Measurements from ENCODE around the gene PLLP.
"Not testable (repeated sequence)": the region's sequence is repeated elsewhere in the genome, so short reads cannot be mapped to it uniquely, and the experiment has no call there.

Gene PLLP

GRCh38 chr16:57271063-57271345 lies 13.5 kb downstream of the PLLP start:
- no peak for DNase-seq

DNA sequence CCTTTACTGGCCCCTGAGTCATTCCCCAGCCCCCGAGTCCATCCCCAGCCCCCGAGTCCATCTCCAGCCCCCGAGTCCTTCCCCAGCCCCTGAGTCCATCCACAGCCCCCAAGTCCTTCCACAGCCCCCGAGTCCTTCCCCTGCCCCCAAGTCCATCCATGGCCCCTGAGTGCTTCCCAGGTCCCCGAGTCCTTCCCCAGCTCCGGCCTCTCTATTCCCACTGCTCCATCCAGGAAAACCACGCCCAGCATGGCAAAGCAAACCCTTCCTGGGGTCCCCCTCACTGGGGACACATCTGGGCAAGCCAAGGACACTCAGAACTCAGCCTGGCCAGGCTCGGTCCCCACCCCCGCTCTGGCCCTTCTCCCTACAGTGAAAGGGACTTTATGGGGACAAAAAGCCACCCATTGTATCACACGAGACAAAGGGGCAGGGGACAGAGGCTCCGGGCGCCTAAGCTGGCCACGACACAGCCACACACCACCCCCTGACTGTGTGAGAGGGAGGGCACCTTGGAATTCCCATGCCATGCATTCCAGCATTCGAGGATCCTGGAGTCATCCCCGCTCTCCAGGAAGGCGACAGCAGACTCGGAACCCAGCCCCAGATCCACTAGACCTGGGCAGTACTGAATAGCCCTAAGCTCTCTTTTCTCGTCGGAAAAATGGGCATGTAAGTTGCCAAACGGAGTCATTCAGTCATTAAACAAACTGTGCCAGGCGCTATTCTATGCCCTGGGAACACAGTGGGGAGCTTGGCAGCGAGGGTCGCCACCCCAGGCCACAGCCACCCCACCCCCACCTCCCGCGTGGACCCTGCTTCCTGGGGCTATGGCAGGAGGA lies 14.0 kb downstream of the PLLP start:
- DNase-seq = no peak

DNA sequence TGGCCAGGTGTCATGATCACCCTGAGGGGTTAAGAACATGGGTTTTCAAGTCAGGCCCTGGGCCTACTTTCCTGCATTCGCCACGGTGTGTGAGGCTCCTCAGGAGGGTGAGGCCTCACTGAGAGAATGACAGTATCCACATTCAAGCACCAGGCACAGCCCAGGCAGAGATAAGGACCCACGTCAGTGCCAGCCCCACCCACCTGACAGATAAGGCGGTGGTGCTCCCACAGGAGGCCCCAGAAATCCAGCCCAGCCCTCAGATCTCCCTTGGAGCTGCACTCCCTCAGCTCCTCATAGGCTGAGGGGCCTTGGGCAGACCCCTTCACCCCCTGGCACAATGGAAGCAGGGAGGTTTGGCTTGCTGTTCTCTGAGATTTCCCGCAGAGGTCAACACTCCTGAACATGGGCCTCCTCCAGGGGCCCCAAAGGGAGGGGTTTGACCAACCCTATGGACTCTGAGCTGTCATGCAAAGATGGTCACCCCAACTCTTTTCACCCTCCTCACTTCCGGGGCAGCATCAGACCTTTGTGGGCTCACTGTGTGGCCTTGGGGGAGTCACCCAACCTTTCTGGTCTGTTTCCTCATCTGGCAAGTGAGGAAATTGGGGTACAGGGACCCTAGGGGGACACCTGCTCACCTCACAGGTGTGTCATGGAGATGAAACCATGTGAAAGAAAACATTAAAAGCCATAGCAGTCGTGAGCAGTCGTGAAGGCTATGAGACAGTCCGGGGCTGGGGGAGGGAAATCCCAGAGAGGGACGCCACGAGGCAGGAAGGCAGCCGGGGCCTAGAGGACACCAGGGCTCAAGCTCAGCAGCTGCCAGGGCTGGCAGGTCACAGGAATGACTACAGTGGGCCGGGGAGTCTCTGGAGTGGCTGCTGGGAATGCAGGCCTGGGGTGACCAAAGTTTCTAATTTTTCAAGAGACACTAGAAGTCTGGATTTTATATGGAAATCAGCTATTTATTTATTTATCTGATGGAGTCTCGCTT lies 15.4 kb downstream of the PLLP start:
- no peak for DNase-seq

GRCh38 chr16:57267343-57267742 lies 17.1 kb downstream of the PLLP start:
- DNase-seq = not testable (repeated sequence)

GRCh38 chr16:57266531-57267260 lies 17.8 kb downstream of the PLLP start:
- peak; percentile 1 for DNase-seq

- DNase-seq = peak; percentile 32
Measured at GRCh38 chr16:57265850-57266530, 18.5 kb downstream of the PLLP start.

DNA sequence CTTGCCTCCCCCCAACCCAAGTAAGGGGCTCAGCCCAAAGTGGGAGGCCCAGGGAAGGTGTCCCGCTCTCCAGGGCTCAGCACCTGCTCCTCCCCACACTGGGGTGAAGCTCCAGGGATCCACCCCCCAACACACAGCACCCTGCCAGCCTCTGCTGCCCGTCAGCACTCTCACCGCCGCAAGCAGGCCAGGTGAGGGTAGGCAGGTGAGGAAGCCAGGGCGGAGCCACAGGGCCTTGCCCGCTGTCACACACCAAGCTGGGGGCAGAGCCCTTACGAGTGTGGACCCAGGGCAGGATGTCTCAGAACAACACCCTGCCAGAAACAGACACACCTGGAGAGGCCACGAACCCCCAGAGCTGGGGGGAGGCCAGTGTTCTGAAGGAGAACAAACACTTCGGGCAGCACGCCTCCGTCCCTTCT lies 19.5 kb downstream of the PLLP start:
- no peak for DNase-seq

- no peak for DNase-seq
Measured at GRCh38 chr16:57264381-57264780, 20.1 kb downstream of the PLLP start.

DNA sequence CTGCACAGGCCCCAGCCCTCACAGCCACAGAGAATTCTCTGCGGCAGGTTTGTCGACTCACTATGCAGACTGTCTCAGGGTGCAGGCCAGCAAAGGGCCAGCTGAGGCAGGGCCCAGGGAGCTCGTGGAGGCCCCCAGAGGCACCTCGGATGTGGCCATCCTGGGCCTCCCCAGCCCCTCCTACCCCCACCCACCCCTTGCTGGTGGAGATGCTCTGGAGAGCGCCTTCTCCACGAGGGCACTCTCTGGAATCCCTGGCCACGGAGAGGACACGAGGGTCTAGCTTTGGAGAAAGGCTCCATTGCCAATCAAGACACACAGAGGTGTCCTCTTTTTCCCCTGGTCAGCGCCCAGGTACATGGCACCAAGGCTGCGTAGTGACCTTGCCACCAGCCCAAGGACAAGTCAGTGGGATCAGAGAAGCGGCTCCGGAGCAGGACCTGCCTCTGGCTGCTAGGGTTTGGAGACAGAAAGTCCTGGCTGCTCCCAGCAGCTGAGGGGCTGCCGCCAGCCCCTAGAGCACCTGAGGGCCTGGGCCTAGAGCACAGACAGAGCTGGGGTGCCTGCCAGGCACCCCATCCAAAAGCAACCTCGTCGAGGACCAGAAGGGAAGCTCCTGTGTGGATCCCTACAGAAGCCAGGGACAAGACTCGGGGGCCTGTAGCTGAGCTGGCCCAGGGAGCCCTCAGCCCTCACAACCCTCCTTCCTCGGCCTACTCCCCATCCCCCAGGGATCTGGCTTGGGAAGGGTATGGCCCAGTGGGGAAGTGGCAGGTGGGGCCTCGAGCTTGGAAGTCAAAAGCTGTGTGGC lies 20.7 kb downstream of the PLLP start:
- DNase-seq = no peak

GRCh38 chr16:57262841-57263540 lies 21.5 kb downstream of the PLLP start:
- no peak for DNase-seq

GRCh38 chr16:57261806-57262205 lies 22.7 kb downstream of the PLLP start:
- no peak for DNase-seq

DNA sequence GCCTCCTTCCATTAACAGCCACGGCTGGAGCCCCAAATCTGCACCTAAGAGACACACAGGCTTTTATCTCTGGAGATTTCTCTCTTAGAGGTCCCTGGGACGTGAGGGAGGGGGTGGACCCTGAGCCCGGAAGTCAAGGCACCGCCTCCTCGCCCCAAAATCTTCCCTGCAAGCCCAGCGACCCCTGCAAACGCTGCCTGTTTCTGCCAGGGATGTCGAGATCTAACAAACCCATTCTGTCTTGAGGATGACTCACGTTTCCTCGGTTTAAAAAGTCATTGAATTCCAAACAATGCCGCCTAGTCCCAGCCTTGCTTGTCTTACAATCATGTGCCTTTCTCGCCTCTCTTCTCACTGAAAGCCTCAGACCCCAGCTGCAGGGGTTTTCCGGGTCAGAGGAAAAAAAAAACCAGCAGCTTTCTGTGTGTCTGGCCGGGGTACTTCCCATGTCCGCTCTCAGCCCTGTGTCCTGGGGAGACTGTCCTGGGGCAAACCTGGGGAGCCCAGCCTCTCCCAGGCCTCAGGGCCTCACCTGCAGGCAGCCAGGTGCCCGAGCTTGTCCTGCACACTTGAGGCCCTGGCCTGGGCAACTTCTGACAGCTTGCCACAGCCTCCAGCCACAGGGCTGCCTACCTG lies 24.1 kb downstream of the PLLP start:
- DNase-seq = no peak

DNA sequence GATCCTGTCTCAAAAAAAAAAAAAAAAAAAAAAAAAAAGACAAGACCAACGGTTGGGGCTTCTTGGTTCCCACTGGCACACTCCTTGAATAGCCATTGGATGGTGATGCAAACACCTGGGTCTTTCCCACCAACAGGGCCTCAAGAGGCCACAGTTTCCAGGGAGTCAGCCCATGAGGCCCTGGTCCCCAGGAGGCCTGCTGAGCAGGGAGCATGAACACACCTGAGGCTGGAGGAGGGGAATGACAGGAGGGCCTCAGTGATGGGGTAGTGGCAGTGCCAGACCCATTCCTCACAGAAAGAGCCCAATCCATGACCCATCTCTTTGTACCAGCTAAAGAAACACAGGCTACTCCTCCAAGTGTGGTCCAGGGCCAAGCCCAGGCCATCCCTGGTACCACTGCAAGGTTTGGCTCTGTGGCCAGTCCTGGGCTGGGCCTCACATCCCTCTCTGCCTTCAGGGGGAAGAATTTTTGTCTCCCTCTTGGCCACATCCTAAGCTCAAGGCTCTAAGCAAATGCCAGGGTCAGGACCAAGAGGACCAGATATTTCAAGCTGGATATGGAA lies 25.5 kb downstream of the PLLP start:
- no peak for DNase-seq

DNA sequence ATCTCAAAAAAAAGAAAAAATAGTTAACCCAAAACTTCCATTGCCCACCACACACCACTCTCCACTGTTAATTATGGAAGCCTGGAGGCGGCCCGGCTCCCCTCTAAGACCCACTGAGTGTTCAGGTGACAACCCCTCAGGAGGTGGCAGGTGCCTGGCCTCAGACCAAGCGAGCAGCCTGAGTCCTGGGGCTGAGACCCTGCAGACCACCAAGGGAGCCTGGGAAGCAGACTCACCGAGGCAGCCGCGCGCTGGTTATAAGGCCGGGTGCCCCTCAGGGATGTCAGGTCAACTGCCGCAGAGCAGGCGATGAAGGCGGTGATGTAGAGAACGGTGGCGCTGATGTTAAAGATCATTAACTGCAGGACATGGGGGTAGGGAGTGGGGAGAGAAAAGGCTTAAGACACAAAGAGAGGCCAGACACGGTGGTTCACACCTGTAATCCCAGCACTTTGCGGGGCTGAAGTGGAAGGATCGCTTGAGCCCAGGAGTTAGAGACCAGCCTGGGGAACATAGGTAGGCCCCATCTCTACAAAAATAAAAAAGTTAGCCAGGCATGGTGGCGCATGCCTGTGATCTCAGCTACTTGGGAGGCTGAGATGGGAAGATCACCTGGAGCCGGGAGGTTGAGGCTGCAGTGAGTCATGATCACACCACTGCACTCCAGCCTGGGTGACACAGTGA lies 26.1 kb downstream of the PLLP start:
- no peak for DNase-seq

- DNase-seq = no peak
Measured at GRCh38 chr16:57257455-57258070, 26.9 kb downstream of the PLLP start.

DNA sequence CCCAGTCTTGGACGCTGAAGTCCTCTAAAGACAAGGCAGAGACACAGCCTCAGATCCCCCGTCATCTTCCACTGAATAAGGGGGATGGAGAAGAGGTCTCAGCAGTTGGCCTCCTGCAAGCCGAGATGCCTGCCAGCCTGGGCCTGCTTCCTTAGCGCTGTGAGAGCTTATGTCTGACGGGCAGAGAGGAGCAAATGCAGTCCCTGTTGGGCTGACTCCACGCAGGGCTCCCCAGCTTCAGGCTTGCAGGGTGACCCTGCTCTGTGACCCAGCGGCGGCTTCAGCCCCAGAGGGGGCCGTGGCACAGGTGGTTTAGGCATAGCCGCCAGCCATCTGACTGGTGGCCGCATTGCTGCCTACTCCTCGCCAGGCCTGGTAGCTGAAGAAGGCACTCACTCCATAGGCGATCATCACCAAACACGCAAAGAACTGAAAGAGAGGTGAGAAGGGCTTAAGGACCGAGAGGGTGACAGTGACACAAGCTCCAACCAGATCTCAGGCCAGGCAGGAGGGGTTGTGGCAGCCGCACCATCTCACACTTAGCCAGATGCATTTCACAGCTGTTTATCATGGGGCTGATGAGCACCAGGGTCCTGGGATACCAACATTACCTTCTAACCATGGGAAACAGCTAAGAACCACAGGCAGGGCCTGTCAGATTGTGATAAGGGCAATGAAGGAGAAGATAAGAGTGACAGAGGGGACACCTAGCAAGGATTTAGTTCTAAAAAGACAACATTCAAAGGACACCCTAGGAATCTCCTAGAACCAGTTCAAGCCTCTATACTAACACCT lies 27.7 kb downstream of the PLLP start:
- no peak for DNase-seq

DNA sequence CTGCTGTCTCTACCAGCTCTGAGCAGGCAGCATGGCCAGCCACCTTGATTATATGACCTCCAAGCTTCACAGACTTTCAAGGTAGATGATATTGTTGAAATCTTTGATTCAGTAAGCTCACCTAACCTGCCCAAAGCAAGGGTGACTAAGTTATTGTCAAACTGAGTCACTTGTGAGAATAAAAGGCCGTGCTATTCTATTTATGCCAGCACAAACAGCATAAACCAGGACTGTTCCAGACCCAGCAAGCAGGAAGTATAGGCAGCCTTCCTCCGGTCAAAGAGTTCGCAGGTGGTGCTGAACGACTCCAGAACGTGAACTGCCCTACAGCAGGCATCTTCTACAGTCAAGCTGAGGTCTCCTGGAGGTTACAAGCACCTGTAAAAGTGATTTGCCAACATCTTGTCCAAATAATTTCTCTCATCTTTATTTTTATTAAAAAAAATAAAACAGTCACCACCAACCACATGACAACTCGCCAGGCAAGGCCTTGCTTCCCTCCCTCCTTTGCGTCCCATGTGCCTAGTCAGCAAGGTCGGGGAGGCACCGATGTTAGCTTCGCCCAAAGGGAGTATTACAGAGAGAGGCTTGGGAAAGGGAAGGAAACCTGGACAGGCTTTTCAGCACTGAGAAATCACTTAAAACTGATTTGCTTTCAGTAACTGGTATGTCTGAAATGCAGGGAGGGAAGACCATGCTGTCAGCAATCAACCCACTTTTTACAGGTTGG lies 28.6 kb downstream of the PLLP start:
- no peak for DNase-seq

GRCh38 chr16:57253466-57253865 lies 31.0 kb downstream of the PLLP start:
- DNase-seq = no peak
